GM18870 (cell line): ENCODE results near the gene DNAJC3.

Experiments used
- ATAC-seq: cut with Tn5 transposase; IDR thresholded peaks from one replicate; pipeline ENCODE4 v1.9.1; 2021; ENCODE audit warnings: moderate library complexity; ENCODE audit not compliant: unreplicated experiment

Gene DNAJC3, protein sequence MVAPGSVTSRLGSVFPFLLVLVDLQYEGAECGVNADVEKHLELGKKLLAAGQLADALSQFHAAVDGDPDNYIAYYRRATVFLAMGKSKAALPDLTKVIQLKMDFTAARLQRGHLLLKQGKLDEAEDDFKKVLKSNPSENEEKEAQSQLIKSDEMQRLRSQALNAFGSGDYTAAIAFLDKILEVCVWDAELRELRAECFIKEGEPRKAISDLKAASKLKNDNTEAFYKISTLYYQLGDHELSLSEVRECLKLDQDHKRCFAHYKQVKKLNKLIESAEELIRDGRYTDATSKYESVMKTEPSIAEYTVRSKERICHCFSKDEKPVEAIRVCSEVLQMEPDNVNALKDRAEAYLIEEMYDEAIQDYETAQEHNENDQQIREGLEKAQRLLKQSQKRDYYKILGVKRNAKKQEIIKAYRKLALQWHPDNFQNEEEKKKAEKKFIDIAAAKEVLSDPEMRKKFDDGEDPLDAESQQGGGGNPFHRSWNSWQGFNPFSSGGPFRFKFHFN

DNA sequence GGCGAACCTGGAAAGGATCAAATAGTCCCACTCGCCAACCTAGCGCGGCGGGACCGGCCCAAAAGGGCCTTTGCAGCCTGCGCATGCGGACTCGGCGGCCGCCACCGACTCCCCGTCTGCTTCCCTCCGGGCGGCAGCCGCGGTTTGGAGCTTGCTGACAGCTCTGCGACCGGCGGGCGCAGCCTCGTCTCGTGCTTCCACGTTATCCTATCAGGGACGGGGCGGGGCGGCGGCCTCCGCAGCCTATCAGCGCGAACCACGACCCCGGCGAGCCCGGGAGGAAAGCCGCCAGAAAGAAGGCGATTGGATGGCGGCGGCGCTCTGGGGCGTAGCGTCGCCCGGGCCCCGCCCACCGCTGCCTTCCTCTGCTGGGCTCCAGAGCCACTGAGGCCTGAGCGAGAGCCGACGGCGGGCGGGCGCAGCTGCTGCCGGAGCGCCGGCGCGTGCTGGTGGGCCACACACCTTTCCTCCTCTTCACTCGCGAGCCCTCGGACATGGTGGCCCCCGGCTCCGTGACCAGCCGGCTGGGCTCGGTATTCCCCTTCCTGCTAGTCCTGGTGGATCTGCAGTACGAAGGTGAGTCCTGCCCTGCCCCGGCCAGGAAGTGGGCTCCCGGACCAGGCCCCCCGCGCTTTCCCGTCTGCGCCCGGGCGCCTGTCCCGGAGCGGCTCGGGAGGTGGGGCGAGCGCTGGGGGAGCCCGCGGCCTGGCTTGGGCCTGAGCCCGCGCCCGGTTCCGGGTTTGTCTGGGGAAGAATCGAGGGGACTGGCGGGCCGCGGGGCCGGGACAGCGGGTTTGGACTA, at the start of gene DNAJC3:
TSS of gene DNAJC3 (plus strand) at position 378 of the 802 bp plus-strand sequence. CDS start at position 495, 117 bp downstream.
- ATAC-seq, result peak; percentile 92

DNA sequence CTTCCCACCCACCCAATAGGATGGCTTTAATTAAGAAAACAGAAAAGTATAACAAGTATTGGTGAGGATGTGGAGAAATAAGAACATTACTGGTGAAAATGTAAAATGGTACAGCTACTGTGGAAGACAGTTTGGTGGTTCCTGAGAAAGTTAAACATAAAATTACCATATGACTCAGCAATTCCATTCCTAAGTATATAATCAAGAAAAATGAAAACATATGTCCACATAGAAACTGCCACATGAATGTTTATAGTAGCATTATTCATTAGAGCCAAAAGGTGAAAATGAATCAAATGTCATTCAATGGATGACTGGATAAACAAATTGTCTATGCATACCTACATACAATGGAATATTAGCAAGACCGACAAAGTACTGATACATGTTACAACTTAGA, 49.3 kb upstream of the DNAJC3 start:
- ATAC-seq, result no peak

DNA sequence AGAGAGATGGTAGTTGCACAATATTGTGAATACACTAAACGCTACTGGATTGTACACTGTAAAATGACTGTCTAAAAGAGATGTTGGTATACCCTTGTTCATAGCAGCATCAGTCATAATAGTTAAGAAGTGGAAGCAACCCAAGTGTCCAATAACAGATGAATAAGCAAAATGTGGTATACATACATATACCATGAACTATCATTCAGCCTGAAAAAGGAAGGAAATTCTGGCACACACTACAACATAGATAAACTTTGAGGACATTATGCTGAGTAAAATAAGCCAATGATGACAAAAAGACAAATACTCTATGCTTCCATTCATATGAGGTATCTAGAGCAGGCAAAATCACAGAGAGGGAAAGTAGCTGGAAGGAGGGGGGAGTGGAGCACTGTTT, 48.5 kb upstream of the DNAJC3 start:
- ATAC-seq, result no peak

DNA sequence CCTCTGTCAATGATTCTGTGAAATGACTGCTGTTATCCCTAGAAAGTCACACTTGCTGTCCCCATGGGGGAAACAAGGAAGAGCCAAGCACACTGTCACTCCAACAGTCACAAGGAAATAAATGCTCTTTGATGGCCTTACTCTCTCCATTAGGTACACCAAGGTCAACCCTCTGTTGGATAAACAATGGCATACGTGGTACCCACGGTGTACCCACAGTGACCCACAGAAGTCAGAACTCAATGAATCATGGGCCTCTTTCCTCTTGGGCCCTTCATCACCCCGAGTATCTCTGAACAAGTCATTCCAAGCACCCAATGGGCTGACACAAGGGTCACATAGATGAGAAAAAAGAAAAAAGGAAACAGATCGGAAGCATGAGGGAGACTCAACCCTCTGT, 47.9 kb upstream of the DNAJC3 start:
- no peak for ATAC-seq

DNA sequence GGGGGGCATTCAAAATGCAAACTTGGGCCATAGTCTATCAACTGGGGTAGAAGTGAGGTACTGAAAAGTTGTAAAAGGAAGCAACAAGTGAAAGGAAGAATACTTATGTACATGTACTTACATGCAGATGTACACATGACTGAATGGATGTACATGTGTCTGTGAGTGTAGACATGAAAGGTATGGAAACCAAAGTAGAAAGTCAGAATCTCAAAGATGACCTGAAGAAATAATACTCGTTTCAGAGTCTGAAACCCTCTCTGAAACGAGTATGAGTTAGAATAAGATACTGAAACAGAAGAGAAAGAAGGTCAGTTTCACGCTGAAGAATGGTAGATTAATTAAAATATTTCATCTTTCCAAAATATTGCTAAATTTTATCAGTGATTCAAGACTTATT, 46.3 kb upstream of the DNAJC3 start:
- ATAC-seq, result no peak

DNA sequence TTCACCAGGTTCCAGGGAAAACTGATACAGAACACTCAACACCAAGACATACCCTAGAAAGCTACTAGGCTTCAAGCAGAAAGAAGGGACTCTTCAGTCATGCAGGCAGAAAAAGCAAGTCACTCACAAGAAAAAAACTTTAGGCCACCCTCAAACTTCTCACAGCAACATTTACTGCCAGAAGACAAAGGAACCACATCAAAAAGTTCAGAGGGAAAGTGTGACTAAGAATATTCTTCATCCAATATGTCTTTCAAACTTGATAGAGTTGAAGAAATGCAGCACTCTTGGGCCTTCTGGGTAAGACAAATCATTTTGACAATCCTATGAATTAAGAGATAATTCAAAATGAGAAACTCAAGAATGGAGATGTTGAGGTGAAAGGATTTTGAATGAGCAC, 40.1 kb upstream of the DNAJC3 start:
- ATAC-seq, result no peak

DNA sequence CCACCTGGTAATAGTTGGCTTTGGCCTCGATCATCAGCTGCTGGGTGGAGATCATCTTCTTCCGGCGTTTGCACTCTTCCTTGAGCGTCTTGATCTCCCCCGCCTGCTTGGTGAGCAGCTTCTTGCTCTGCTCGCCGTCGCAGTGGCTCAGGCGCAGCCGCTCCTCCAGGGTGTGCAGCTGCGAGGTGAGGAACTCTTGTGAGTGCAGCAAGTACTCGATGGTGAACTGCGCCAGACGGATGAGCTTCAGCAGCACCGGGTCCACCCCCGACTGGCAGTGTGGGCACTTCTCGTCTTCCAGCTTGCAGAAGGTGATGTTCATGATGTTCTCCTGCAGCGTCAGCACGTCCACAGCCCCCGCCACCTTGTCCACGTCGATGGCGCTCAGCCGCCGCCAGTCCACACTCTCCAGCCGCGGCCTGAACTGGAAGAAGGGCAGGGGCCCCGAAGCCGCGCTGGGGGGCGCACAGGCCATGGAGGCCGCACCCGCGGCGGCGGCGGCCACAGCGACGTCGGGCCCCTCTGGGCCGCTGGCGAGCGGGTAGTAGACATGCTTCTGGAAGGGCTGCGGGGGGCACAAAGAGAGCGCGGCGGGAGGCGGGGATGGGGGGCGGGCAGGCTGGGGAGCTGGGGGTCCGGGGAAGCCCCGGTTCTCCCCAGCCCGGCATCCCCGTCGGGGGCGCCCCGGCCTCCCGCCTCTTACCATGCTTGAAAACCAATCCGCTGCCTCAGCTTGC, 35.5 kb upstream of the DNAJC3 start:
- no peak for ATAC-seq

DNA sequence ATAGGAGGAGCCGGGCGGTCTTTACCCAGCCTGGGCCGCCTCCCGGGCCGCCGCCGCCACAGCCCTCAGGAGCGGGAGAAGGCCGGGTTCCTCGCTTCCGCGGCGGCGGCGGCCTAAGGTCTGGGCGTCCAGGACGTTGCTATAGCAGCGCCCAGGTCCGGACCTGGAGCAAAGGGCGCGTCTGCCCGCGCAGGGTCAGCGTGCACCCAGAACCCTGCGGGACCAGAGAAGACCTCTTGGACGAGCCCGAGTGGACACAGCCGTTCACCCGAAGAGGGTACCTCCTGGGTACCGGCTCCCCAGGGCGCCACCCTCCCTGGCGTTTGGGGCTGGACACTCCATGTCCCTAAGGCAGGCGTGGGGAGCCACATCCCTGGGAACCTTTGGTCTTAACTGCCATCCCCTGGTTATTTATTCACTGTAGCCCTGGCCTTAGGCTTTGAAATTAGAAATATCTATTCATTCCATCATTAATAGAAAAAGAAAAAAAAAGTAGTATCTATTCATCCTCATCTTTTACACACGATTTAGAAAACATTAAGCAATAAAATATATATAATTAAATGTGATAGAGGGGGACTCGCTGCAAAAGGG, 34.8 kb upstream of the DNAJC3 start:
- no peak for ATAC-seq

DNA sequence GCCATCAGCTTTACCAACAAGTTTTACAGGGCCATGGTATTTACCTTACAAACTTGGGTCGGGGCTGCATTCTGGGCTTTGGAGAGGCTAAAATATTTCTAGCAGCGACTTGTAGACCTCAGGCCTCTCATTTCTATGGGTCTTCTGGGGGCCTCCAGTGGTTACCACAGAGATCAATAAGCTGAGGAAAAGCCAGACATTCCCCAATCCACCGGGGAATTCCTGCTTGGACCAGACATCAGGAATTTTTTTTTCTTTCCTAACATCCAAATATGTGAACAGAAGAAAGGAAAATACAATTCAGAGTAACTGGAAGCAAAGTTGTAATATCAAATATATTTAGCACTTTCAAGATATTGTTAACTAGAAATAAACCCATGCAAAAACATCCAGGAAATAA, 33.9 kb upstream of the DNAJC3 start:
- ATAC-seq, result no peak

DNA sequence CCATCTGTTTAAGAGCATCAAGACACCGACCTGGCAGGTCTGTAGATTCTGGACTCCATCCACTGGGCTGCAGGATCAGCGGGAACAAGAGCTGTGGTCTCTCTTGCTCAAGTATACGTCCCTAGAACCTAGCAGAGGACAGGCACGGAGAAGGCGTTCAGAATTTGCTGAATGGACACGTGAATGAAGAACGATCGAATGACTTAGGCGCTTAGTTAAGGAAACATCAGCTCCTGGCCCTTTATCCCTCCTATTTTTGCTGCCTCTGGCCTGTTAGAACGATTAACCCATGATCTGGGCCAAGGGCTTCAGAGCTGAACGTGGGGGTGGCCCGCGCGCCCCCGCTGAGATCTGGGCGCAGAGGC, 33.4 kb upstream of the DNAJC3 start:
- no peak for ATAC-seq

DNA sequence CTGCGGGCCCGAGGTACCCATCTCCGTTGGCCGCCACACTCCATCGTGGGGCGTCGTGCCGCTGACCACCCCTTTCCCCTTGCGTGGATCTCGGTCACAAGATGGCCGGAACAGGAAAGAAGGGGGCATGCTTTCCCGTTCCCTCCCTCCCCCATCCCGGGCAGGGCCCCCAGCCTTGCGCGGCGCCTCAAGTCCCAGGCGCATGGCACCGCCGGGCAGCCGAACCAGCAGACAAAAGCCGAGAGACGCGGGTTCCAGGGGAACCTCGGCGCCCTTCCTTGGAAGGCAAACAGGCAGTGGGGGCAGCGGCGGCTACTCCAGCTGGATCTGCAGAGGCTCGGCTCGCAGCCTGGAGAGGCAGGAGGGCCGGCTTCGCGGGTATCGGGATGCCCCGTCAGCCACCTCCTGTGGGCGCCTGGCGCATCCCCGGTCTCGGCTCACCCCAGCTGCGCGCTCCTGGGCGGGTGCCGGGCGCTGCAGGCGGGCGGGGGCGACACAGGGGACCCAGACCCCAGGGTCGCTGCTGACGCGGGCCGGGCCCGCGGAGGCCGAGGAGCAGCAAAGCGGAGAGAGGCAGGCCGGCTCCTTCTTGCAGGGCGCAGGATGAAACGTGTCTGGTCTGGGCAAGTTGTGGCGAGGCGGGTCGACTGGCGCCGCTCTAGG, 32.9 kb upstream of the DNAJC3 start:
- ATAC-seq, result peak; percentile 28

DNA sequence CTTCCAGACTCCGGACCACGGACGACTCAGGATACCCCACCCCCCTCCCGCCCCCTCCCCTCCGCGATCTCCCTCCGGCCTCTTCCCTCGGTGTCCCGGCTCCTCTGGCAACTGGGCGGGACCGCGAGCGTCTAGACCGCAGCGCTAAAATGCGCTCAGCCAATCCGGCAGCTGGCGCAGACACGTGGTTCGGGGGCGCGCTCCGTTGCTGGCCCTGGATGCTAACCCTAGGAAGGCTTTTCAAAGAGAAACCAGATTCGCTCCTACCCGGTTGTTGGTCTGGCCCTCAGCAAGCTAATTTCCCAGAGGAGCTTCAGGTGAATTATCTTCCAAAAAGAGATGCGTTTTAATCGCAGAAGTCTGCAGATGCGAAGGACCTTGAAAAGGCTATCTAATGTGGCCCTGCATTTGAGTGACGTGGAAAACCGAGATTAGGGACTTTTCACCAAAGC, 32.3 kb upstream of the DNAJC3 start, which contains the start of gene DZIP1:
TSS of gene DZIP1 (minus strand) at position 106 of the 452 bp plus-strand sequence. CDS start 2,677 bp downstream, outside the sequence.
- ATAC-seq, result peak; percentile 66

DNA sequence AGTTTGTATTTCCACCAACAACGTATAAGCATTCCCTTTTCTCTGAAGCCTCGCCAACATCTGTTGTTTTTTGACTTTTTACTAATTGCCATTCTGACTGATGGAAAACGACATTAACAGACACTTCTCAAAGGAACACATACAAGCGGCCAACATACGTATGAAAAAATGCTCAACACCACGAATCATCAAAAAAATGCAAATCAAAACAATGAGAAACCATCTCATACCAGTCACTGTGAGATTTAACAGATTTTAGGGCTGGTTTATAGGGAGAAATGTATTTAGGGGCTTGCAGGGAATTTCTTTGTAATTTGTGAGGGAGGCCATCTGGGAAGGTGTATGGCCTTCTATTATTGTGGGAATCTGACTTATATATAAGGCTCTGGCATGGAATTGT, 29.6 kb upstream of the DNAJC3 start:
- ATAC-seq, result no peak

DNA sequence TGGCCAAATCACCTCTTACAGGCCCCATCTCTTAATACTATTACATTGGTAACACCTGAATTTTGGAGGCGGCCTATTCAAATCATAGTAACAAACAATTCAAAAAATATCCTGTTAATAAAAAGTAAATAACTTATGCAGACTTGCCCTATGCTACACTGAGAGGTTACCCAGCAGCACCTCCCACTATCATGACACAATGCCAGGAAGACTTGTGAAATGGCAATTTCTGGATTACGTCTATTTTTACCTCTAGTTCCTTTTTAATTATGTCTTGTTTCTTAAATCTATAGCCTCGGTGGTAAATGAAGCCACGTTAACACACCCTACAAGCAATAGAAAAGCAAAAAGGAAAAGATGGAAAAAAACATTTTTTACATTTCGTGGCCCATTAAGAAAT, 26.2 kb upstream of the DNAJC3 start:
- ATAC-seq, result no peak

DNA sequence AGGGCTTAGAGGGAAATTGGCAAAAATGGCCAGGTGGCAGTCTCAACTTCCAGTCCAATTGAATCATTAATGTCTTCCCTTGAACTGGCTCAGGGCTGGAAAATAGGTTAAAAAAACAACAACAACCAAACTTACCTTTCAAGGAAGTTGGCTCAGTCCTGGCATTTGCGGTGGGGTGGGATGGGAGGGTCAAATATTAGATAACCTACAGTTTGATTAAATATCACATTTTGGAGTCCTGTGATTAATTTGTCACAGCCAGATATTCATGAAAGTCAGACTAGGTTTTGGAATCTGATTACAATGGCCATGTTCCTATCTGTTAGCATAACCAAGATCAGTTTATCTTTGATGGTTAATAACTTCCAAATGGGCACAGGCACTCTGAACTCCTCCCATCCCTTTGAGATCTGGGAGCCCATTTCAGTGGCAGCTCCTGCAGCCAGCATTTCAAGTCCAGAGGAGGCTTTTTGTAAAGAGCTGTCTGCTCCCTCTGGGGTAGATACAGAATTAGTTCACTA, 24.6 kb upstream of the DNAJC3 start:
- no peak for ATAC-seq

DNA sequence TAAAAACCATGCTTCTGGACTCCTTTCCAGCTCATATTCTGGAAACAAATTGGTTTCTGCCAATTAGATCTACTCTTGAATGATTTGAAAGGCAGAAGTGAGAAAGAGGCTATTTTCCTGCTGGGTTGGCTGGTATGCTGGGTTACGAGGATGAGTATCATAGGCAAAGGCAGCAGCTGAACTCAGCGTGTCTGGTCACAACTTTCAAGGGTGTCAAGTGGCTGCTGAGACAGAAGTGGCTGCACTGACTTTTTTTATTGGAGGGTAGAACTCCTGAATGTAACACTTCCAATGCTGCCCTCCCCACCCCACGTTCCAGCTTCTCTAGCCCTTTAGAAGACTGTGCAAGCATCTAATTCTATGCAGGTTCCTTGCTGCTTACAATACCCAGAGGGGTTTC, 24.1 kb upstream of the DNAJC3 start:
- ATAC-seq, result no peak

DNA sequence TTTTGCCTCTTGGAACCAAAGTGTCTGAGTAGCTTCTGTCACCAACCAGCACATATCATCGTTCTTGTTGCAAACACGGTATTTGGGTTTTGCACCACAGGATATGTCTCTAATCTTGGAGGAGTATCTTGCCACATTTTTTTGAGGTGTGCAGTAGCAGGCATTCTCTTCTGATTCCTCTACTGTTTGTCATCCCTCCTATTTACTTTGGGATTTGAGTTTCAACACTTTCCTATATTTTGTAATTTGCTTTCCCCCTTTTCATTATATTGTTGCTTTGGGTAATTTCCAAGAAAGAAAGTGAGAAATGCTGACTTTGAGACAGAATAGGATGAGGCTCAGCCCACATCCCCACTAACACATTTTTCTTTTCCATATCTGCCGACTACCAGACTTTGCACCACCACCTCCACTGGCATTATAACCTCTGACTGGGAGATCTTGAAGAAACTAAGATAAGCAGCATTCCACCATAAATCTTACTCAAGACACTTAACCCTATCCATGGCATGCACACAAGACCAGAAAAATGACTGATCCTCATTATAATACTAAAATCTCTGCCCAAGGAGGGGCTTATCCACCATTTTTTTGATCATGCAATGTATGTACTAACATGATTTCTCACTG, 20.4 kb upstream of the DNAJC3 start:
- no peak for ATAC-seq

DNA sequence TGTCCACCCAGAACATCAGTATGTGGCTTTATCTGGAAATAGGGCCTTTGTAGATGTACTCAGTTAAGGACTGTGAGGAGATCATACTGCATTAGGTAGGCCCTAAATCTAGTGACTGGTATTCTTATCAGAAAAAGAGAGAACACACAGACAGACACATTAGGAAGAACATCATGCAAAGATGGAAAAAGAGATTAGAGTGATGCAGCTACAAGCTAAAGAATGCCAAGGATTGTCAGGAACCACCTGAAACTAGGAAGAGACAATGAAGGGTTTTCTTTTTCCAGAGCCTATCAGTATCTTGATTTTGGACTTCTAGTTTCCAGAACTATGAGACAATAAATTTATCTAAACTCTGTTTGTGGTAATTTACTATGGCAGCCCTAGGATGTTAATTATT, 17.4 kb upstream of the DNAJC3 start:
- no peak for ATAC-seq

DNA sequence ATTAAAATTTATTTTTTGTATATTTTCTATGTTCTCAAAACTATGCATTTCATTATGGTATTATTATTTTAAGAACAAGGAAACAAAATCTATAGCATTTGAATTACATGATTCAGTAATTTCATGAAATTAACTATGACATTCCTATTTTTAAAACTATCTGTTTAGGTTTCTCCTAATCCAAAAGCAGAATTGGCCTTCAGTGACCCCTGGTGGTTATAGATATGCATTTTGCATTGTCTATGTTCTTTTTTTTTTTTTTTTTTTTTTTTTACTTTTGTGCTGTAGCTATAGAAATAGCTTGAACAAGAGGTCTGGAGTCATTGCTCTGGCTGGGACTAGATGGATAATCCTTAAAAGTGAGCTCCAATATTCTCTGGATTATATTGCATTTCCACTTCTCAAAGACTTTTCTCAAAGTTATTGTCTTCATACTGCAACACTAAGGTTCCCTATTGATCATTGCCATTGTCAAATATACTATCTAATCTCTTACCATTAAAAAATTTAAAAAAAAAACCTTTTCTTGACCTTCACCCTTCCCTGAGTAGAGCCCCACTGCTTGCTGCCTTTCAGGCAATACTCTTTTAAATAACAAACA, 15.9 kb upstream of the DNAJC3 start:
- ATAC-seq, result no peak
